Dedifferentiated amniotic fluid mesenchymal stem cell (primary cell): Measurements from ENCODE around the gene TGFB1I1.
A peak's percentile ranks its signal among the peaks of the same experiment; 100 is the strongest.
"Not testable (repeated sequence)": the region's sequence is repeated elsewhere in the genome, so short reads cannot be mapped to it uniquely, and the experiment has no call there.

ENCODE experiments used
- DNase-seq: peaks from one replicate; pipeline ENCODE4 v3.0.0-alpha.2; 2016; ENCODE audit errors: extremely low spot score

Gene TGFB1I1

GRCh38 chr16:31471875-31472708 is at the start of gene TGFB1I1:
TGFB1I1 (plus strand) TSS chr16:31472152; CDS start chr16:31472189, 37 bp downstream.
- DNase-seq = peak; percentile 61

GRCh38 chr16:31423241-31423640 is 48.7 kb upstream of the TGFB1I1 start:
- DNase-seq = no peak

GRCh38 chr16:31423801-31424200 is 48.2 kb upstream of the TGFB1I1 start:
- no peak for DNase-seq

GRCh38 chr16:31427441-31428278 is 44.3 kb upstream of the TGFB1I1 start:
- DNase-seq = no peak

- no peak for DNase-seq
Observed at GRCh38 chr16:31428279-31428597, 43.7 kb upstream of the TGFB1I1 start, which contains the start of gene COX6A2. COX6A2 (minus strand) TSS chr16:31428360; CDS start chr16:31428325, 35 bp downstream.

- no peak for DNase-seq
Observed at GRCh38 chr16:31428638-31429247, 43.2 kb upstream of the TGFB1I1 start.

- no peak for DNase-seq
Observed at GRCh38 chr16:31429314-31429713, 42.6 kb upstream of the TGFB1I1 start.

- DNase-seq = no peak
Observed at GRCh38 chr16:31429796-31430195, 42.2 kb upstream of the TGFB1I1 start.

GRCh38 chr16:31430380-31431052 is 41.4 kb upstream of the TGFB1I1 start:
- DNase-seq = no peak

GRCh38 chr16:31435341-31436220 is 36.4 kb upstream of the TGFB1I1 start:
- no peak for DNase-seq

- DNase-seq = no peak
Observed at GRCh38 chr16:31436221-31437045, 35.5 kb upstream of the TGFB1I1 start.

- DNase-seq = no peak
Observed at GRCh38 chr16:31438414-31438813, 33.5 kb upstream of the TGFB1I1 start.

GRCh38 chr16:31439023-31439422 is 32.9 kb upstream of the TGFB1I1 start:
- not testable (repeated sequence) for DNase-seq

GRCh38 chr16:31439519-31439918 is 32.4 kb upstream of the TGFB1I1 start:
- DNase-seq = no peak

GRCh38 chr16:31440516-31441184 is 31.3 kb upstream of the TGFB1I1 start:
- peak; percentile 29 for DNase-seq

GRCh38 chr16:31441956-31442355 is 30.0 kb upstream of the TGFB1I1 start:
- DNase-seq = no peak

- not testable (repeated sequence) for DNase-seq
Observed at GRCh38 chr16:31445931-31446330, 26.0 kb upstream of the TGFB1I1 start.

GRCh38 chr16:31451201-31451600 is 20.8 kb upstream of the TGFB1I1 start:
- DNase-seq = no peak

- peak; percentile 48 for DNase-seq
Observed at GRCh38 chr16:31451681-31452351, 20.1 kb upstream of the TGFB1I1 start.
